CD4-positive, CD25-positive, alpha-beta regulatory T cell (primary cell): Measurements from ENCODE around the gene MSN. TPM values are rescaled to one million over a fixed set of nuclear protein-coding genes. Genes with fewer than 3 reads are reported as not detected.

Source experiments
- ATAC-seq, 2 donors: fragments of 150-1000 bp; cut with Tn5 transposase; one replicate each; pipeline ENCODE4 v1.10.0; 2021; ENCODE audit warnings: low read depth in 2 of 2, moderate number of reproducible peaks in 2 of 2, moderate library complexity in 1 of 2
- DNase-seq, 3 donors: peaks; one replicate each; pipeline versions ENCODE4 v3.0.0 to v3.0.0-alpha.2; 2012 to 2022; ENCODE audit warnings: mixed read lengths in 1 of 3
- H3K27ac ChIP-seq: one replicate; pipeline ENCODE4 v1.7.0; 2013; ENCODE audit warnings: mild to moderate bottlenecking, low read length; ENCODE audit not compliant: insufficient read depth, poor library complexity, severe bottlenecking
- H3K27me3 ChIP-seq: one replicate; pipeline ENCODE4 v1.7.0; 2013; ENCODE audit warnings: low read length; ENCODE audit not compliant: control insufficient read depth, insufficient read depth
- H3K36me3 ChIP-seq: one replicate; pipeline ENCODE4 v1.7.0; 2013; ENCODE audit warnings: mild to moderate bottlenecking, low read length, moderate library complexity; ENCODE audit not compliant: control insufficient read depth, insufficient read depth
- H3K4me1 ChIP-seq: 2 replicates; pipeline ENCODE4 v1.7.0; 2013; ENCODE audit warnings: mild to moderate bottlenecking, low read length; ENCODE audit not compliant: insufficient read depth, control insufficient read depth, poor library complexity, severe bottlenecking
- H3K4me3 ChIP-seq: one replicate; pipeline ENCODE4 v1.7.0; 2013; ENCODE audit warnings: low read depth, mild to moderate bottlenecking, low read length, moderate library complexity
- H3K9me3 ChIP-seq, 2 experiments: 1 replicate in 1 of 2; 2 replicates in 1 of 2; pipeline ENCODE4 v1.7.0; 2013; ENCODE audit warnings: low read length in 2 of 2, mild to moderate bottlenecking in 1 of 2, moderate library complexity in 1 of 2; ENCODE audit not compliant: control insufficient read depth in 2 of 2
- H3K27ac Mint-ChIP-seq, 3 donors: one replicate each; pipeline ENCODE4 v1.8.0; 2020 to 2022; ENCODE audit warnings: mild to moderate bottlenecking in 3 of 3, mixed read lengths in 3 of 3, moderate library complexity in 2 of 3
- H3K27me3 Mint-ChIP-seq: one replicate; pipeline ENCODE4 v1.8.0; 2022; ENCODE audit warnings: mild to moderate bottlenecking, mixed read lengths
- H3K36me3 Mint-ChIP-seq: one replicate; pipeline ENCODE4 v1.8.0; 2020; ENCODE audit warnings: mixed read lengths
- H3K4me1 Mint-ChIP-seq, 4 donors: one replicate each; pipeline ENCODE4 v1.8.0; 2020 to 2022; ENCODE audit warnings: mixed read lengths in 4 of 4, mild to moderate bottlenecking in 1 of 4
- H3K4me3 Mint-ChIP-seq, 4 donors: one replicate each; pipeline ENCODE4 v1.8.0; 2020 to 2022; ENCODE audit warnings: mild to moderate bottlenecking in 4 of 4, mixed read lengths in 4 of 4, moderate library complexity in 3 of 4
- H3K9me3 Mint-ChIP-seq, 7 donors: one replicate each; pipeline ENCODE4 v1.8.0; 2020 to 2022; ENCODE audit warnings: mixed read lengths in 7 of 7, mild to moderate bottlenecking in 3 of 7, moderate library complexity in 2 of 7
- polyA plus RNA-seq, 4 donors: library from polyadenylated mRNA; unstranded; fragments of 300-500 nt; fragmentation: Illumina TruSeq; gene quantifications; one replicate each; pipeline ENCODE4 v1.2.3, GENCODE V29; 2021
- total RNA-seq: library from RNA; stranded (reverse); gene quantifications from one replicate; pipeline ENCODE4 v1.2.3, GENCODE V29; 2022

MSN gene
- total and polyA plus RNA-seq, 5 donors from 2014 or later: 339 to 527 (median 438) TPM

DNA sequence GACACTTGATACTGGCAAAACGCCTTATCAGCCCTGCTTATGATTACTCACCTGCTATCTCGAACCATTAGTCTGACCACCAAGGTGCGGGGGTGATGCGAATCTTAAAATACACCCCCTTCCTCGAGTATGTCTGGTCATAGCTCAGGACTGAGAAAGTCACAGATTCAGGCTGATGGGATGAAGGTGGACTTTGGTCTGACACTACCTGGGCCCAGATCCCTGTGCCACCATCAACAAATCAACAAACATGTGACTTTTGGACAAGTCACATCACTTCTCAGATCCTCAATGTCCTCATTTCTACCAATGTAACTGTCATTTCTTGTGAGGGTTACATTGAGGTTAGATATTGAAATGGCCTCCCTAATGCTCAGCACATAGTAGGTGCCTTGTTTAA is 9.8 kb upstream of the MSN start:
- Histone ChIP-seq H3K9me3 (no peaks in the 10 kb centered on the region), H3K4me3 (no peak overlapping the region), H3K36me3 (no peaks in the 10 kb centered on the region), H3K4me1 (peaks cover 9% of the 10 kb centered on the region), H3K27me3 (no peaks in the 10 kb centered on the region), H3K27ac (no peak overlapping the region)
- Mint-ChIP-seq H3K4me3 (no peak overlapping the region), H3K36me3 (no peaks in the 10 kb centered on the region), H3K27me3 (no peaks in the 10 kb centered on the region), H3K9me3 (peaks cover 0 to 1% (median 0%) of the 10 kb centered on the region in 7 donors), H3K4me1 (peaks cover 17 to 44% (median 20%) of the 10 kb centered on the region in 4 donors), H3K27ac (peak overlapping the region; percentile 32 to 93 (median 55))
- no peak for ATAC-seq
- no peak for DNase-seq

DNA sequence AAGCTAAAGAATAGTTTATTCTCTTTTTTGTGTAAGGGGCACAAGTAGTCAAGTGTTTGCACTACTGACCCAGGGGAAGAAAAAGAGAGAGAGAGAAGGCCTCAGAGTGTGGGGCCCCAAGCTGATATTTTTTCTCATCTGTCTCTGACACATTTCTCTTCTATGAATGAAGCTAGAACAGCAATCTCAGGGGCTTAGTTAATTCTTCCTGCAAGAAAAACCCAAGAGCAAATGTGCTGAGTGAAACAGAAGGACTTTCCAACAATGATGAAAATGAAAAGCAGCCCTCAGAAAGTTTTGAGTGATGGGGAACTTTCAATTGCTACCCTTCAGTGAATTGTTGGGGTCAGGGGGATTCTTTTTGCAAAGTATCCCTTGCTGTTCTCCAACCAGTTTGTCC is 9.2 kb upstream of the MSN start:
- Histone ChIP-seq H3K27ac (no peak overlapping the region), H3K9me3 (no peaks in the 10 kb centered on the region), H3K27me3 (no peaks in the 10 kb centered on the region), H3K4me1 (peaks cover 9% of the 10 kb centered on the region), H3K36me3 (no peaks in the 10 kb centered on the region), H3K4me3 (no peak overlapping the region)
- peak overlapping the region; percentile 12 to 93 (median 55) for H3K27ac Mint-ChIP-seq
- peaks cover 0 to 1% (median 0%) of the 10 kb centered on the region in 7 donors for H3K9me3 Mint-ChIP-seq
- DNase-seq (no peak), ATAC-seq (no peak)
- H3K27me3 Mint-ChIP-seq: no peaks in the 10 kb centered on the region
- no peaks in the 10 kb centered on the region for H3K36me3 Mint-ChIP-seq
- H3K4me1 Mint-ChIP-seq: peaks cover 18 to 47% (median 20%) of the 10 kb centered on the region in 4 donors
- no peak overlapping the region for H3K4me3 Mint-ChIP-seq

DNA sequence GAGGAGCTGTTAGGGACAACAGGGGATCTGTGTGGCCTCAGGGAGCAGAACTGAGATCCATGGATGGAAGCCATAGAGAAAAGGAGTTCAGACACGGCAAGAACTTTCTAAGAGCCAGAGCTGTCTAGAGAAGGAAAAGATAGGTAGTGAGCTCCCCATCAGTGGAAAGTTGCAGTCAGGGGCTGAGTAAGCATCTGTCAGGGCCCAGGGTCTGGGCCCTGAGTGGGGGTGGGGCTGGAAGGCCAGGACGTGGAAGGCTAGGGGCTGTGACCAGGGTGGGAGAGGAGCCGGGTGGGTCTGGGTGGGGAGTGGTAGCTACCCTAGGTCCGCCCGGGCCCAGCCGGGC is 324 bp upstream of the MSN start:
- peaks cover 13% of the 10 kb centered on the region for H3K4me1 ChIP-seq
- peaks cover 7 to 48% (median 21%) of the 10 kb centered on the region in 4 donors for H3K4me1 Mint-ChIP-seq
- H3K9me3 Mint-ChIP-seq: peaks cover 0 to 2% (median 0%) of the 10 kb centered on the region in 7 donors
- H3K36me3 ChIP-seq: peaks cover 1% of the 10 kb centered on the region
- peak overlapping the region; percentile 47 for H3K27ac ChIP-seq
- H3K27me3 ChIP-seq: no peaks in the 10 kb centered on the region
- H3K27ac Mint-ChIP-seq: peak overlapping the region; percentile 43 to 86 (median 68)
- H3K9me3 ChIP-seq: no peaks in the 10 kb centered on the region
- H3K27me3 Mint-ChIP-seq: no peaks in the 10 kb centered on the region
- DNase-seq (no peak), ATAC-seq (no peak)
- H3K4me3 ChIP-seq: peak overlapping the region; percentile 37
- H3K4me3 Mint-ChIP-seq: peak overlapping the region; percentile 81 to 98 (median 87)
- peaks cover 7% of the 10 kb centered on the region for H3K36me3 Mint-ChIP-seq

DNA sequence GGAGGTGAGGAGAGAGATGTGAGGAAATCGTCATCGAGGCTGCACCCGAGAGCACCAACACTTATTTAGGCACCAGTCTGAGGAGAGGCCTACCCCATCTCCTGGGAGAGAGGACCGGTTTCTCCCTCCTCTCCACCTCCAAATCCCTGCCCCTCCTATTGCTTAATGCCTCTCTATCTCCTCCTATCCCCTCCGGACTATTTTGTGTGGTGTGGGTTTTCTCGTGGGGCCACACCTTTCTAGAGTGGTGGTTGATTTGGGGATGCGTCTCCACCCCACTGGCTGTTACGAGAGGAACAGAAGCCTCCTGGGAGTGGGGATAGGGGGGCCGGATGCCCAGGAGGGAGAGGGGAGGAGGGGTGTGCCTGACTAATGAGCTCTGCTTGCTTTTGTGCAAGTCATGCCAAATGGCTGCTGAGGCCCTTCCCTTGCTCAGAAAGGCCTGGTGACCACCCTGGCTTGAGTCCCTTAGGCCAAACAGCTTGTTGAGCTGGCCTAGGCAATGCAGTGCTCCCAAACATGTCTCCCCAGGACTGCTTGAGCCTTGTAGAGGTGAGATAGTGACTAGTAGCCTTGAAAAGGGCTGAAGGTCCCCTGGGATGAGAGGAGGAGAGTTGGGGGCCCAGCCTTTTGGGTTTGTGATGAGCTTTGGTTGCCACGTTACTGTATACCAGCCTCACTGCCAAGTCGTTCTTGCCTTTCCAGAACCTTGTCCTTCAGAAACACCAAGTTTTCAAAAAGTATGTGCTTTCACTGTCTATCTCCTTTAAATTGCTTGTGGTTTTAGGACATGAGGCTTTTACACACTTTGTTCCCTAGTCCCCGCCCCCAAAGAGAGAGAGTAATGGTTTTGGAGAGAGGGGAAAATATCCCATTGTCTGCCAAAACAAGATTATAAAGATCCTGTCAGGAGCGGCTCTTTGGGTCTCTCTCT is 1.2 kb downstream of the MSN start:
- H3K27me3 ChIP-seq: no peaks in the 10 kb centered on the region
- peaks cover 28% of the 10 kb centered on the region for H3K4me1 ChIP-seq
- peaks cover 4% of the 10 kb centered on the region for H3K36me3 ChIP-seq
- H3K27ac Mint-ChIP-seq: peak overlapping the region; percentile 86 to 98 (median 90)
- peak overlapping the region; percentile 95 to 98 (median 98) for H3K4me3 Mint-ChIP-seq
- peaks cover 14 to 53% (median 30%) of the 10 kb centered on the region in 4 donors for H3K4me1 Mint-ChIP-seq
- H3K27ac ChIP-seq: peak overlapping the region; percentile 77
- H3K4me3 ChIP-seq: peak overlapping the region; percentile 89
- H3K9me3 ChIP-seq: no peaks in the 10 kb centered on the region
- peaks cover 0 to 2% (median 0%) of the 10 kb centered on the region in 7 donors for H3K9me3 Mint-ChIP-seq
- ATAC-seq (peak; percentile 49 to 59), DNase-seq (peak; percentile 37 to 82 (median 51))
- H3K27me3 Mint-ChIP-seq: no peaks in the 10 kb centered on the region
- H3K36me3 Mint-ChIP-seq: peaks cover 14% of the 10 kb centered on the region

DNA sequence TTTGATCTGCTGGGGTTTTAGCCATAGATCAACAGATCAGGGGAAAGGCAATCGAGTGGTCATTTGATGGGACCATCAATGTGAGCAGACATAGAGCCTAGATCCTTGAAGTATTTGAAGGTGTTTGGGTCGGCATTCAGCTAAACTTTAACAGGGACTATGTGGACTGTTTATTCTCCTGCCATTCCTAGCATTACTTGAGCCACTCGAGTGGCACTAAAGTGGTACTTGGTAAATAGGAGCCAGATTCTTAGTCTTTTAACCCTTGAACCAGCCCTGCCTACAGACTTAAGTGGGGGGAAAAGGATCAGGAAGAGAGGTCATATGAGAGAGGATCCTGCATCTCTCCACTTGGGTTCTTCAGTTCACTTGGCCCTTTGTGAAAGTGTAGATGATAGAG is 3.8 kb downstream of the MSN start:
- Histone ChIP-seq H3K4me1 (peaks cover 51% of the 10 kb centered on the region), H3K27ac (peak overlapping the region; percentile 77), H3K36me3 (peaks cover 4% of the 10 kb centered on the region), H3K27me3 (no peaks in the 10 kb centered on the region), H3K4me3 (peak overlapping the region; percentile 83), H3K9me3 (no peaks in the 10 kb centered on the region)
- Mint-ChIP-seq H3K27ac (peak overlapping the region; percentile 81 to 88 (median 85)), H3K4me1 (peaks cover 26 to 74% (median 40%) of the 10 kb centered on the region in 4 donors), H3K4me3 (peak overlapping the region; percentile 78 to 98 (median 87)), H3K36me3 (peaks cover 28% of the 10 kb centered on the region), H3K9me3 (peaks cover 0 to 2% (median 0%) of the 10 kb centered on the region in 7 donors), H3K27me3 (no peaks in the 10 kb centered on the region)
- ATAC-seq (no peak), DNase-seq (no peak)

DNA sequence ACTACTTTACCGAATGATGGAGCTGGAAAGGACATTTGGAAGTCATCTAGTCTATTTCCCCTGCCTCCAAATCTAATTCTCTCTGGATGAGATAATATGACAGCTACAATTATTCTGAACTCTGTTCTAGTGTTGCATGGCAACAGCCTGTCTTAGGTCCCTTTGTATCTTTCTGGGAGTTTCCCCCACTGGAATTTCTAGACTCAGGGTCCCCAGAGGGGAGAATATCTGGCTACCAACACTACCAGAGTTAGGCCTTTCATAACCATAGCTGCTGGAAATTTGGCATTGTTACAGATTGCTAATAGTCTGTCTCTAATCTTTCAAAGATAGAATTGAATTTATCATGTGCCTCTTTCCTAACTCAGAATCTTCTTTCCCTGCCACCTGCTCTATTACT is 4.5 kb downstream of the MSN start:
- Mint-ChIP-seq H3K4me3 (peak overlapping the region; percentile 78 to 98 (median 87)), H3K27ac (peak overlapping the region in 2 of 3 donors; percentile 74 to 88), H3K9me3 (peaks cover 0 to 2% (median 0%) of the 10 kb centered on the region in 7 donors), H3K4me1 (peaks cover 26 to 73% (median 36%) of the 10 kb centered on the region in 4 donors), H3K36me3 (peaks cover 31% of the 10 kb centered on the region), H3K27me3 (no peaks in the 10 kb centered on the region)
- H3K27ac ChIP-seq: peak overlapping the region; percentile 77
- H3K36me3 ChIP-seq: peaks cover 4% of the 10 kb centered on the region
- peaks cover 53% of the 10 kb centered on the region for H3K4me1 ChIP-seq
- H3K4me3 ChIP-seq: peak overlapping the region; percentile 83
- no peaks in the 10 kb centered on the region for H3K27me3 ChIP-seq
- no peak for ATAC-seq
- no peaks in the 10 kb centered on the region for H3K9me3 ChIP-seq
- DNase-seq: no peak

DNA sequence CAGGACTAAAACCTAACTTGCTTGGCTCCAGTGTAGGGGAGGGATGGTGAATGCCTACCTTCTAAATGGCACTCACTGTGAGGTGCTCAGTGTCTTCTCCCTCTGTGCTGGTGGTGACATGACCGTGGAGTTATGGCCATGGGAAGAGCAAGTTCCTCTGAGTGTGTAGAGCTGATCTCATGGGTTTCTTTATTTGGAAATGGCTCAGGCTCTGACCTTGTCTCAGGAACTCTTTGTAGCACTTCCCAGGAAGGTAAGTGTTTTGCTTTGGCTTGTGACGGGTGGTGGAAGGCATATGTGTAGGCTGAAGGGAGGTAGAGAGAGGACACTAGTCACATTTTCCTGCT is 6.4 kb downstream of the MSN start:
- H3K27ac Mint-ChIP-seq: peak overlapping the region; percentile 76 to 92 (median 88)
- Histone ChIP-seq H3K27ac (peak overlapping the region; percentile 56), H3K27me3 (no peaks in the 10 kb centered on the region), H3K9me3 (no peaks in the 10 kb centered on the region), H3K4me3 (peak overlapping the region; percentile 83), H3K36me3 (peaks cover 6% of the 10 kb centered on the region), H3K4me1 (peaks cover 68% of the 10 kb centered on the region)
- peaks cover 30 to 85% (median 46%) of the 10 kb centered on the region in 4 donors for H3K4me1 Mint-ChIP-seq
- H3K36me3 Mint-ChIP-seq: peaks cover 34% of the 10 kb centered on the region
- H3K4me3 Mint-ChIP-seq: peak overlapping the region; percentile 82 to 98 (median 90)
- DNase-seq: no peak
- H3K9me3 Mint-ChIP-seq: no peaks in the 10 kb centered on the region
- ATAC-seq: no peak
- no peaks in the 10 kb centered on the region for H3K27me3 Mint-ChIP-seq
